HL-60 (cell line): ENCODE data around the gene CACNA1S.

Experiments used
- CTCF ChIP-seq: IDR thresholded peaks from one replicate; pipeline ENCODE4 v1.5.1; 2011; ENCODE audit warnings: low read length, control low read depth, inconsistent platforms; ENCODE audit not compliant: insufficient read depth
- POLR2AphosphoS5 ChIP-seq: IDR thresholded peaks from 2 replicates; pipeline ENCODE4 v1.6.1; 2012; ENCODE audit warnings: low read depth
- REST ChIP-seq: IDR thresholded peaks from 2 replicates; pipeline ENCODE4 v1.6.1; 2012; ENCODE audit warnings: low read depth; ENCODE audit not compliant: insufficient replicate concordance
- SPI1 ChIP-seq: IDR thresholded peaks from 2 replicates; pipeline ENCODE4 v1.6.1; 2012; ENCODE audit warnings: low read depth, mild to moderate bottlenecking, borderline replicate concordance

GRCh38 chr1:201084295-201084694 lies 27.9 kb downstream of the CACNA1S start:
- no peak for TF ChIP-seq CTCF
- TF ChIP-seq POLR2AphosphoS5 = no peak
- no peak for TF ChIP-seq REST
- no peak for TF ChIP-seq SPI1
